CD4-positive, alpha-beta T cell treated with Interleukin-1 beta for 1 hour (primary cell): ENCODE data around the gene CNKSR3.

ENCODE experiments used
- DNase-seq, 2 donors: peaks; one replicate each; pipeline ENCODE4 v3.0.0-alpha.2; 2020 to 2022

CNKSR3 gene

DNA sequence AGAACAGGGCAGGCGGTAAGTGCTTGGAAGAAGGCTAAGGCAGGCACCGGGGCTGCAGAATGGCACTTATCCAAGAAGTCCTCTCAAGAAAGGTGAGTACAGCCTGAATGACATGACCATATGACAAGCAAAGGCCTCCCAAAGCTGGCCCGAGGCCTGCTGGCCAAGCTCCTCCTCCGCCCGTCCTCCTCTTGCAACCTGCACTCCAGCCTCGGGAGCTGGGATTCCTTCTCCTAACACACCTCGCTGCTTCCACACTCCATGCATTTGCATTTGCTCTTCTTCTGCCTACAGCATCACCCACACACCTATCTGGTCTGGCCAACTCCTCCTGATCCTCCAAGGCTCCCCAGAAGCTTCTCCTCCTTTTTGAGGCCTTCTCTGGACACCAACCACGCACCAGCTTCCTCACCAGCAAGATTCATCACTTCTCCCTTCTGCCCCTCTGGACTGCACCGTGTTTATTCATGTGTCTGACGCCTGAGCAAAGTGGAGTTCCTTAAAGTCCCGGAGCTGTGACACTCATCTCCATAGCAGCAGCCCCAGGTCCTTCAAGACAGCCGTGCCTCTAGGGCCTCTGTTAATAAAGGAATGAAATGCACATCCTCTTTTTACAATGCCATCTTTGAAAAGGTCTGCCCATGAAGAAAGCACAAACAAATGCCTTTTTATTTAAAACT lies 32.3 kb downstream of the CNKSR3 start:
- DNase-seq, result peak in 1 of 2 donors; percentile 5

DNA sequence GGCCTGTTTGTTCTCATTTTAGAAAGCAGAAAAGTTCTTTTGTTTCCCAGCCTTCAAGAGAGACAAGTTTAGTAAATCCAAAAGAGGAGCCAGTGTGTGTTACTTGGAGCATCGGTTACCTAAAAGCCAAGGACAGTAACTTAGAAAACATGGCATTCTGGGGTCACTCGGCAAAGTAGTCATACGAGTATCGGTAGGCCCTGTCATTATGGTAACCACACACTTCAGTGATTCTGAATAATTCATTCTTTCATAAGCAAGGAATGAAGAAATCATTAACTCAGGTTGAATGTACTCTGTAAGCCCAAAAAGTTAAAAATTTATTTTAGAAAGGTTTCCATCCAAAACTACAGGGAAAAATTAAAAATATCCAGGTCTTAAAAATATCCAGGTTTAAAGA lies 34.0 kb downstream of the CNKSR3 start:
- DNase-seq, result no peak

DNA sequence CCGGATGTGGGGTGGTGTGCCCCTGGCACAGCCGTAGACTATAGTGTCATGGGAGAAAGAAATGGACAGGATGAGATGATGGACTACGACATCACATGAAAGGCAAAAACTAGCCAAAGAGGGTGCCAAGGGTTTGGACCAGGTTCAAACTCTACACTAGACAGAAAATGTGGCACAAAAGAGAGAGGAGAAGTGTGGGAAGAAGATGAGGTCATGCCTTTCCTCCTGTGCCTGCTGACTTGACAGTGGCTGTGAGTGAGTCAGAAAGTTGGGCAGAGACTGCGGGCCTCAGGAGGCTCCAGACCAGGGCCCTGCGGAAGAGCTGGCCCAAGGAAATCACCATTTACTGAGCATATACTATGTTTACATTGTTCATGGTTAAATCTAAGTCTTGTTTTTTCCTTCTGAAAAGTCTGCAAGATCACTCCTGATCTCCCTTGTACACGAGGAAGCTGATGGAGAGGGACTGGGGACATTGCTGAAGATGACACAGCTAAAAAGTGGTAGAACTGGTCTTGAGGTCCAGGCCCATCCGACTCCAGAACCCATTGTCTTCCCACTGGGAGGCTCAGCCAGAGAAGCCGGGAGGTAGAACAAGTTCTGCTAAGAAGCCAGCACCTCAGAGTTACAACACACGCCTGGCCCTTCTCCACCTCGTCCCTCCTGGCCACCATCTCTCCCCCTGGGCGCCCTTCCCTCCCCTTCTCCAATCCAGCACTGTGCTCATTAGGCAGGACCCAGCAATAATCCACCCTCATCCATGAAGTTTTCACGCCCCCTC lies 35.6 kb downstream of the CNKSR3 start:
- no peak for DNase-seq

DNA sequence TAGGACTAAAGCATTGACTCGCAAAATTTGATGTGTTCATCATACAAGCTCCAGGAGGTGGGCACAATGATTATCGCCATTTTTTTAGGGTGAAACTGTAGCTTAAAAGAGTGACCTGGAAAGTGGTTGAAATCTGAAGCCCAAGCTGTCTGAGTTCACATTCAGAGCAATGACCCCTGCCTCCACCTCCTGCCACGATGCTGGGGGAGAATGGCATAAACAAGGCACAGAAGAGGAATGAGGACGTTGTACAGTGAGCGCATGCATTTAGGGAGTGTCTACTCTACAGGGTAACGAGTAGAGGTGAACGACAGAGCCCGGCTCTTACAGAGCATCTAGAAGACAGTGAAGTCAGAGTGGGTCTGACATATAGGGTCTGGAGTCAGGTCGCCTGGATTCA lies 37.2 kb downstream of the CNKSR3 start:
- DNase-seq, result no peak

DNA sequence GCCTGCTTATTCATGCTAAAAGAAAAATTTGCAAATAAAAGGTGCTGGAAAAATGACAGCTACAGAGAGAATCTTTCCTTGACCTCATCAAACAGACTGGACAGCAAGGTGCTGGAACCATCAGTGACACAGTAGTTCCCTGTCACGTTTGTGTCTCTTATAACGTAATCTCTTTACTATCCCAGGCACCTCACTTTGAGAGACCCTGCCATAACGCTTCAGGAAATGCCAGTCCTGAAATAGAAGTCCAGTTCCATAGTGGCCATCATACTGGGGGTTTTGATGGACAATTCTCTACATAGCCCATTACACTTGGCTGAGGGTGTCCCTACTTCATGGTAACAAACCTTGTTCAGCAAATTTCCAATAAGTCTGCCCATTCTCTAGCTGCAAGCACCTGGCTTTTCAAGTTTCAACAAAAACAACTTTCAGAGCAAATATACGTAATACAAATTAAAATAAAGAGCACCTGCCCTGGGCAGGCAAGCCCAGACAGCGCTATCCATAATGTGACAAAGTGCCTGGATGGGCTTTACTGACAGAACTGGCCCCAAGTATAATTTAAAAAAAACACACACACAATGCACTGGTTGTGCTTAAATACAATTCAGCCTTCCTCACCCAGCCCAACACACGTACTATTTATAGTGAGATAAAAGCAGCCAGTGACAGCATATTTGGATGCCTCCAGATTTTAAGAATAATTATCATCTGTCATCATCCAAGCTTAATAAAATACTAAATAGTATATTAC lies 38.7 kb downstream of the CNKSR3 start:
- DNase-seq, result no peak

DNA sequence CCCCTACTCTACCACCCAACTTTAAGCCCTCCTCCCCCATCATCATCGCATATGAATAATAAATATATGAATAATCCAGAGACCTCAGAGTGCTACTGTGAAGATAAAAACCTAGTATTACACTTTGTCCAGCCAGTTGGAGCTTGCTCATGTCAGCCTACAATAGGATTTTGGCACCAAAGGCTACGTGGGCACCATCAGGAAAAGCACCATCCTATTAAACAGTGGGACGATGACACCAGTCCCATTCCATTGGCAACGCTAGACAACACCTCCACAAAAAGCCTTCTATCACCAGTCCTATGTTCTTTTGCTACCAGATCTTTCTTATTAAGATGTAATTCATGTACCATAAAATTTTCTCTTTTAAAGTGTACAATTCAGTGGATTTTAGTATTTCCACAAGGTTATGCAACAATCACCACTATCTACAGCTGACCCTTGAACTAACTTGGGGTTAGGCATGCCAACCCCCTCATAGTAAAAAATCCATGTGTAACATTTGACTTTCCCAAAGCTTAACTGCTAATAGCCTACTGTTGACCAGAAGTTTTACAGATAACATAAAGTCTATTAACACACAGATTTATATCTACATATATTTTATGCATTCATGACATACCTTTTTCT lies 41.1 kb downstream of the CNKSR3 start:
- no peak for DNase-seq

DNA sequence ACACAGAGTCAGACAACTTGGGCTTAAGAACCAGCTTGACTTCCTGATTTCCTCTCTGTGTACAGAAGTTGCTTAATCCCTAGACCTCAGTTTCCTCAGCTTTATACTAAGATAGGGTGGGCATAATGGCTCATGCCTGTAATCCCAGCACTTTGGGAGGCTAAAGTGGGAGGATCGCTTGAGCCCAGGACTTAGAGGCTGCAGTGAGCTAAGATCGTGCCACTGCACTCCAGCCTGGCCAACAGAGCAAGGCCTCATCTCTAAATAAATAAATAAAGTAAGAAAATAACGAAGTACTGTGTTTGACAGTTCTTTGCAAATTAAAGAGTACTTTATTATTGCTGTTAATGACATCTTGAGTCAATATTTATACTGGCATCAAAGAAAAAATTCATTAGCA lies 41.7 kb downstream of the CNKSR3 start:
- DNase-seq, result no peak

DNA sequence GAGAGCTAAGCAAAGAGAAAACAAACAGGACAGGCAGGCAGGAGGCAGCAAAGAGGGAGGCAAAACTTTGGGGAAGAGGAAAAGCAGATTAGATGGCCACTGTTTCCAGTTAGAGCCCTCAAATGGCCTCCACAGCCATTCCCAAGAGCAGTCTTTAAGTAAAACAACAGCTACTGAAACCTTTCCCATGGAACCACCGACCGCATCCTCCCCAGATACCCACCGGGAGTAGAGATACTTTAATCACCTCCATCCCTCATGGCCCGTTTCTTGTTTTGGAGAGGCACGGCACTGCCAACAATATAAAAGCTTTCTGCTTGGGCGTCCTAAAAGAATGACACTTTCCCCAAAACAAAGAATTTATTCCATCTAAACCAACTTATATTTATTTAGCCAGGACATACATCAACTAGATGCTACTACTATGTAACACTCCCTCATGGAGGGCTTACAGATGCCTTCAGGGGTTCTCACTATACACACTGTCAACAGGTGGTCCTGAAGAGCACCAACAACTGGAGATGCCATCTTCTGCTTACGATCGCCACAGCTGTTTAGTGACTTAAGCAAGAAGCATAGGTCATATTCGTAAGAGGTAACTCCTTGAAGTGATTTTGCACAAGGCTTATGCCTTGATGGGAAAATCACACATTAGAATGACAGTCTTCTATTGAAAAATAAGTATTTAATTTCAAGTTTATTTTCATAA lies 43.4 kb downstream of the CNKSR3 start:
- DNase-seq, result no peak

DNA sequence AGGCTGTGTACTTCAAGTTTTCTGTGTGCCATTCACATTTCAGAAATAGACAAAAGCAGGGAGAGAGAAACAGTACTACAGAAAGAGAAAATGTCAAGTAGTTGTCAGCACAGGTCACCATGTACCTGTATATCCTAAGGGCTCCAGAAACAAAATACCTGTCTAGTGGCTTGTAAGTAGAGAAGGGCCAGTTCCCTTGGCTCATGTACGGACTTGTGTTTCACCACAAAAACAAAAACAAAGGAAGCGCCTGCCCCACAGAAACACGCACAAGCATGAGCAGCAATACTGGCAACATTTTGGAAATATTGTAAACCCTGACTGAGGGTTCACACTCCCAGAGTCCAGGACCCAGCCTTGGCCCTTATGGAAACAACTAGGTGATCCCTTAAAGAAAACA lies 44.3 kb downstream of the CNKSR3 start:
- DNase-seq, result no peak

DNA sequence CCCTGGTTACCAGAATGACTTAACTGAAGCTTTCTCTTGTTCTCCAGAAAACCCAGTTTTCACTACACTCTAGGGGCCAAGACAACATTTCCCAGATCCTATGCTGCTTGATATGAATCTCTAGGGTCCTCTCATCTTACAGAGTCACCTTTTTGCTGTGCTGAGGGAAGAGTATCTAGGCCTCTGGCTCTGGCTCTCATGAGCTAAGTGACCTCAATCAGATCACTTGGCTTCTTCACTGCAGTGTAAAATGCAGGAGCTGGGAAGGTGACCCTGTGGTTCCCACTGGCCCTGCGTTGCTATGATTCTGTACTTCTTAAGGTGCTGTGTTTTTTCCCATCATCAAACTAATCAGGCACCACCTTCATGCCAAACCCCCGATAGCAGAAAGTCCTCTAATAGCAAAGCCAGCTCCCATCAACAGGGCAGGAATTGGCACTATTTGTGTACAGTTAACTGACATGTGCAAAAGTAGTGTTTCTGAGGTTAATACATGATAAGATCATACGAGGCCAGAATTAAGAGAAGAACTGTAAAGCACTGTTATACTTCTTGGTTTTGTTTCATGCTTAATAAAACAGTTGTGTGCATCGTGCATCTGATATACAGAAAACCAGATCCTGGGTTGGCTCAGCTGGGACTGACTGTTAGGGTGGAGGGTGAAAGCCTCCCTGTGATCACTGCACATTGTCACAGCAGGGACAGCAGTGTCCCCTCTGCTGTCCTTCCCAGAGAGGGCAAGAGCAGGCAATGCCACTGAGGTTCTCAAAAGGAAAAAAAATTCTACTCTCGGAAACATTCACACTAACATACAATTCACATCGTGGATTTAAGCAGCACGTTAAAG lies 46.7 kb downstream of the CNKSR3 start:
- DNase-seq, result no peak

DNA sequence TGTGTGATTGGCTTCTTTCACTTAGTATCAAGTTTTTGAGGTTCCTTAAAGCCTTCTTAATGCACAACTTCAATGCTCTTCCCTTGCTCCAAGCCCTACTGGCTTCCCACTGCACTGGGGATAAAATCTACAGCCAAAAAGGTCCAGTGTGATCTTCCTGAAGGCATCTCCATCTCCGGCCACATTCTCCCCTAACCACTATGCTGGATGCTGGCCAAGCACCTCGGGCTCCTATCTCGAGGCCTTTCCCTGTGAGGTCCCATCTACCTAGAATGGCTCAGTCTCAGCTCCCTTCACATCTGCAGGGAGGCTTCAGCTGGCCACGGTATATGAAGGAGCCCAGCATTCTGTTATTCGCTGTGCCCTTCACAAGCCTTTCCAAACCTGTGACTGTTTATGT lies 48.1 kb downstream of the CNKSR3 start:
- no peak for DNase-seq

DNA sequence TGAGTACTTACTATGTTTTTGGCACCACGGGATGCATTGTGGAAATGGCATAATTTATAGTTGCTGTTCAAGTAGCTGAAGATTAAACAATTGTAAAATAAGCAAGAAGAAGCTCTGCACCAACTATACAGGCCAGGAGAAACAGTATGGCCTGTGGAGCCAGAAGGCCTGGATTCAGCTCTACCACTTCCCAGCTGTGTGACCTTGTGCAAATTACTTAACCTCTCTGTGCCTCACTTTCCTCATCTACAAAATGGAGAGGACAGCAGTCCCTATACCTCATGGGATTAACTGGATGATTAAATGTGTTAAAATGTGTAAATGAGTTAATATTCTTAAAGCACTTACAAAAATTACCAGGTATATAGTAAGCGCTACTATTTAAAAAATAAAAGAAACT lies 49.1 kb downstream of the CNKSR3 start:
- DNase-seq, result no peak

DNA sequence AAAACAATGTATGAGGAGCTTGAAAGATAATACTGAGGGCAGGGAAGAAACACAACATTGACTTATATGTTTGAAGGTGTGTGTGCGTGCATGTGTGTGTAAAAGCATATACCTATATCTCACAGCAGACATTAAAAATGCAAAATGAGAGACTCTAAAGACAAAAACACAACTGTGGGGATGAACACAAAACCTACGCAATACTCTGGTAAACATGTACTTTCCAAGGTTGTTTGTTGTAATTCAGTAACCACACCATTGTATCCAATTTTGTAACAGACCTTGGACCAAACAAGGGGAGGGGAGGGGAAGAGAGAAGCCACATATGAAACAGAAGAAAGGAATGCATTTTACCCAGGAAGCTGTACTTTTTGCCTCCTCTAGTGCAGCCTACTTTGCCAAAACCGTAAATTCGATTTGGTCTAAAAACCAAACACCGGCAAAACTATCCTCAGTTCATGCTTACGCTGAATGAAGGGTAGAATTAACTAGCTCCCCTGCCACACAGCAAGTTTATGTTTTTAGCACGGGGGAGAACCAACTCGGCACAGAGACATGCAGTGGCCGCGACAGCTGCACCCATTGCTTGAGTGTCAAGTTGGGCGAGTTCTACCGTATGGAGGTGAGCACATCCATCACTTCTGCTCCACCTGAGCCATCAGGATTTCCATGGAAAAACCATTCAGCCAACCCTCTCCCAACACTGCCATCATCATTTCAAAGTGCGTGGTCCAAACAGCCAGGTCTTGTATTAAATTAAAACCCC lies 50.0 kb downstream of the CNKSR3 start:
- no peak for DNase-seq

DNA sequence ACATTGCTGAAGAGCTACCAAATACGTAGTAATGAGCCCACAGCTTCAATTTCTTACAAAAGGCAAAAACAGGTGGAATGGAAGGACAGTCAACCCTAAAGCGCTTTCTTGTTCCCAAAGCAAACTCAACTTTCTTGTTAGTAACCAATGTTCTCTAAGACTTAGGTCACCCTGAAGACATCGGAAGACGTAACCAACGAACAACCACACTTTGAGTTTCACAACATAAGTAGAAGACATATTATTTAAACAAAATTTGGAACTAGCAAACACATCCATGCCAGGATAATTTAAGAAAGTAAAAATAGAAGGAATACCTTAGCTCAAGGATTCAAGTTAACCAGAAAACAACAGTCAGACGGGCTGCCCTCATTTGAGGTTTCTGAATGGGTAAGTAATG lies 51.0 kb downstream of the CNKSR3 start:
- DNase-seq, result no peak

DNA sequence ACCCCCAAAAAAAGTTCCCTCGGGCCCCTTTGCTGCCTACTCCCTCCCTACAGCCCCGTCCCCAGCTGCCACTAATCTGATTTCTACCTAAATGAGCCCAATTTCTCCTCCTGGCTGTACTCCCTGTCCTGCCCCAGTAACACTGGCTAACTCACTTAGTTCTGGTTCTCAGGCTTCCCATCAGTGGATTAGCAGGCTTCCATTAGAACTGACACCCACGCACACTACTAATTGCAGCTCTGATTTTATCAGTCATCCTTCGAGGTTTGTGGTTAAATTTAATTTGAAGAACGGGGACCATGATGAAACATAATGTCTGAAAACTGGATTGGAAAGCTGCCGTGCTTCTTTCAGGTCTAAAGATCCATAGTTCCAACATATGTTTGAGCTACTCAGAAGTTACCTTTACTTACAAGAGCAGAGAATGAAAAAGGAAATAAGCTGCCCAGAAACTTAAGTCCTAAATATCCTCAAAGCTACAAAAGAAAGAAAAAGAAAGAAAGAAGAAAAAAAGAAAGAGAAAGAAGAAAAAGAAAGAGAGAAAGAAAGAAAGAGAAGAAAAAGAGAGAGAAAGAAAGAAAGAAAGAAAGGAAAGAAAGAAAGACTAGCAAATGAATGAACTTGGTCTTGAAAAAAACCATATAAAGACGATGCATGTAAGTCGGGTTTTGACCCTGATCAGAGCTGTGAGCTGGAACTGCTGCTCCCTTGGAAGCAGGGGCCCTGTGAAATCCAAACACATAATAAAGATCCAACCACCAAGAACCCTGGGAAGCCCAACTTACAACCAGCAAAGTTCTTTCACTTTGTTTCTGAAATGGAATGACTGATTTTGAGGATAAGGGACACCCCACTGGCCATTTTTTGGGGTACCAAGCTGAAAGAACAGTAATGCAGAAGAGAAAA lies 51.7 kb downstream of the CNKSR3 start:
- DNase-seq, result no peak

DNA sequence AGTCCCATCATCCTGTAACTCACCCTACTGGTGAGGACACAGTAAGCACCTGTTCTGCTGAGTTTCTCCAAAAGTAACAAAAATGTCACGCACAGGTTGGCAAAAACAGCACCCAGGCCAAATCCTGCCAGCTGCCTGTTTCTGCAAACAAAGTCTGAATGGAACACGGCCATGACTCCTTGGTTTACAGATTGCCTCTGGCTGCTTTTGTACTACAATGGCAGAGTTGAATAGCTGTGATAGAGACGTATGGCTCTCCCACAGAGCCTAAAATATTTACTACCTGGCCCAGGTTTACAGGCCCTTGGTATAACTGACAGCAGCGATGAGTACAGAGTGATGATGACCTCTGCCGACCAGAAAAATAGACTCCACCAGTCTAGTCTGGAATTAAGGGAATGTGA lies 52.6 kb downstream of the CNKSR3 start:
- no peak for DNase-seq

DNA sequence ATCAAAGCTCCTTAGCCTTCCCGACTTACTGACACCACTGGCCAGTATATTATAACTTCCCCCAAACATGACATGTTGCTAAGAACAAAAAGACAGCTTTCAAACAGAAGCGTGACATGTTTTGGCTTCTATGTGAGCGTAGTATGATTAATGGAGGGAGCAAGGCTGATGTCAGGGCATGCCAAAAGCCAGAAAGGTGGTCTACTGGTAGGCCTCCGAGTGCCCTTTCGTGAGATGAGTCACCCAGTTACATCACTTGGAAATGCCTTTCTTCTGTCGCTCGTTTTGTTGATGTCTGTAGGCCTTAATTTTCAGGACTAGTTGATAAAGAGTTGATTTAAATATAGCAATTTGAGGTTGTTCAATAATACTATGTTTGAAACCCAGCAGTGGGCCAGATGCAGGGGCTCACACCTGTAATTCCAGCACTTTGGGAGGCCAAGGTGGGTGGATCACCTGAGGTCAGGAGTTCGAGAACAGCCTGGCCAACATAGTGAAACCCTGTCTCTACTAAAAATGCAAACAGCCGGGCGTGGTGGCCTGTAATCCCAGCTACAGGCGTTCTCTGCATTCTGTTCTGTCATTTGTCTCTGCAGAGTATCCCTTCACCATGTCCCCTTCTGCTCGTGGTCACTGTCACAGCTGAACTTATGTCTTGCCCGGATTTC lies 53.3 kb downstream of the CNKSR3 start:
- DNase-seq, result no peak

DNA sequence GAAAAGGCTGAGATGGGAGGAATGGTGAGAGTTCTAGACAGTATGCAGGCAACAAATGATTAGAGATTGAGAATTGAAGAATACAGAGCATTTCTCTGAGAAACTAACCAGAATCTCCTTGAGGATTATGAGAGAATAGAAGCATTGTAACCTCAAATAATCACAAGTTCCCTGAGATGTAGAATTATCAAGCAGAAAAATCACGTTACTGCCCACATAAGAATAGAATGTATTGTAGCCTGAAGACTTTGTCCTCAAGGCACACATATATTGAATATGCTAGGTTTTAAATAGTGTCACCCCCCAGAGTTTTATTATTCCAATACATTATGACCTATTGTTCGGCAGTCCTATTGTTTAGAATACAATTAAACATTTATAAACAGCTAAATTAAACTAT lies 57.2 kb downstream of the CNKSR3 start:
- no peak for DNase-seq

DNA sequence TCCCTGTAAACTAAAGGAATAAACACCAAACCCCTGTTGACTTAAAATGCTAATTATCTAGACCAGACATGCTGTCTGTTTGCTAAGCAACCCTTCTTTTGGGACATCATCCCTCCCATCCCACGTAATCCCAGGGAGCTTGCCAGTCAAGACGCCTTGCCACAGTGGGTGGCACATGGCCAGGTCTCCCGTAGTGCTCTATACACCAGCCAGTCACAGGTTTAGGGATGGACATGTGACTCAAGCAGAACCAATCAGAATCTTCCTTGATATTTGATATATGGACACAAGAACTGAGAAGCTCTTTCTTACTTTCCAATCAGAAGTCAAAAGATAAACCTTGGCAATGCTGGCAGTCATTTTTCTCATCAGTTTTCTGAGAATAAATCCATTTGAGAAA lies 60.0 kb downstream of the CNKSR3 start:
- DNase-seq, result no peak
